ENCODE data around the gene OSR1. TPM values are rescaled to one million over a fixed set of nuclear protein-coding genes. Genes with fewer than 3 reads are reported as not detected.

OSR1 gene
- total and polyA plus RNA-seq, 4 donors = 0.14 to 0.70 (median 0.17) TPM; not detected in 1

DNA sequence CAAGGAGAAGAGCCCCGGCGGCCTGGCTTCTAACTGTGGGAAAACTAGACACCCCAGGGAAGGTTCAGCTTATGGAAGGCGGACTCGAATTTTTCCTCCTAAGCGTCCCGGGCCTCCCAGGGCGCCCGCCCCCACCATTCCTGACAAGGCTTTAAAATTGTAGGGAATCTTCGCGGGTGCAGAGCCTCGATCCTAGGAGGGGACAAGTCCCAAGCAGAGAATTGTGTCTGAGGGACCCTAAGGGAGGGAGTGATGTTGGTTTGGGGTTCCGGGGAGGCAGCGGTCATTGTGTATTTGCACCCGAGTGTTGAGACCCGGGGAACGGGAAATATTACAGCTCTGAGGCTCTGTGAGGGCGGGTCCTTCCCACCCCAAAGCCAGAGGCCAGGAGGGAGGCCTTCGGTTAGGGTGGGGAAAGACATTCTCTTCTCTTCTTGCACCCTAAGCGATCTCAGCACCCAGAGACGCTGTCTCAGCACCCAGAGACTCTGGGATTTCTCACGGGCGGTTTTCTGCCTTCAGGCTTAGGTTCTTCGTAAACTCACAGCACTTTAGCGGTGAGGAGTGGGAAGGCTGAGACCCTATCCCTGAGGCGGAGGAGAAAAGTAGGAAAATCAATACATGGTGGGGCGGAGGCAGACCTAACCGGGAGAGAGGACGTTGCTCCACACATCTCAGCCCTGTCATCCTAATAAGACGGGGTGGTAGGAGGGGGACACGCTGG, 7.6 kb downstream of the OSR1 start:
- TF ChIP-seq RXRA (IDR thresholded peaks at IDR 0.05) = no peak
- TF ChIP-seq TAF1 (conservative IDR thresholded peaks at IDR 0.05) = no peak
- no peak for TF ChIP-seq NR2F2 (IDR thresholded peaks at IDR 0.05)
- no peak for TF ChIP-seq EGR1 (IDR thresholded peaks at IDR 0.05; ENCODE audit: low read depth in 2 of 2)
- TF ChIP-seq, protein P1, sequence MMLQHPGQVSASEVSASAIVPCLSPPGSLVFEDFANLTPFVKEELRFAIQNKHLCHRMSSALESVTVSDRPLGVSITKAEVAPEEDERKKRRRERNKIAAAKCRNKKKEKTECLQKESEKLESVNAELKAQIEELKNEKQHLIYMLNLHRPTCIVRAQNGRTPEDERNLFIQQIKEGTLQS (IDR thresholded peaks at IDR 0.05) = no peak
- TF ChIP-seq FOXA2 (IDR thresholded peaks at IDR 0.05) = no peak
- no peak for TF ChIP-seq HNF4A (conservative IDR thresholded peaks at IDR 0.05)
- TF ChIP-seq JUND (IDR thresholded peaks at IDR 0.05) = no peak
- TF ChIP-seq SP1 (IDR thresholded peaks at IDR 0.05) = no peak
- TF ChIP-seq, protein P2, sequence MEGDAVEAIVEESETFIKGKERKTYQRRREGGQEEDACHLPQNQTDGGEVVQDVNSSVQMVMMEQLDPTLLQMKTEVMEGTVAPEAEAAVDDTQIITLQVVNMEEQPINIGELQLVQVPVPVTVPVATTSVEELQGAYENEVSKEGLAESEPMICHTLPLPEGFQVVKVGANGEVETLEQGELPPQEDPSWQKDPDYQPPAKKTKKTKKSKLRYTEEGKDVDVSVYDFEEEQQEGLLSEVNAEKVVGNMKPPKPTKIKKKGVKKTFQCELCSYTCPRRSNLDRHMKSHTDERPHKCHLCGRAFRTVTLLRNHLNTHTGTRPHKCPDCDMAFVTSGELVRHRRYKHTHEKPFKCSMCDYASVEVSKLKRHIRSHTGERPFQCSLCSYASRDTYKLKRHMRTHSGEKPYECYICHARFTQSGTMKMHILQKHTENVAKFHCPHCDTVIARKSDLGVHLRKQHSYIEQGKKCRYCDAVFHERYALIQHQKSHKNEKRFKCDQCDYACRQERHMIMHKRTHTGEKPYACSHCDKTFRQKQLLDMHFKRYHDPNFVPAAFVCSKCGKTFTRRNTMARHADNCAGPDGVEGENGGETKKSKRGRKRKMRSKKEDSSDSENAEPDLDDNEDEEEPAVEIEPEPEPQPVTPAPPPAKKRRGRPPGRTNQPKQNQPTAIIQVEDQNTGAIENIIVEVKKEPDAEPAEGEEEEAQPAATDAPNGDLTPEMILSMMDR (IDR thresholded peaks at IDR 0.05; ENCODE audit: low read depth, low read length, missing input control) = no peak
- TF ChIP-seq FOXA1 (IDR thresholded peaks at IDR 0.05) = no peak
- no peak for TF ChIP-seq HNF4G (IDR thresholded peaks at IDR 0.05)
- no peak for TF ChIP-seq GABPA (IDR thresholded peaks at IDR 0.05 in 1 of 2, conservative IDR thresholded peaks at IDR 0.05 in 1 of 2)
- TF ChIP-seq RAD21 (IDR thresholded peaks at IDR 0.05) = no peak
- TF ChIP-seq, protein P3, sequence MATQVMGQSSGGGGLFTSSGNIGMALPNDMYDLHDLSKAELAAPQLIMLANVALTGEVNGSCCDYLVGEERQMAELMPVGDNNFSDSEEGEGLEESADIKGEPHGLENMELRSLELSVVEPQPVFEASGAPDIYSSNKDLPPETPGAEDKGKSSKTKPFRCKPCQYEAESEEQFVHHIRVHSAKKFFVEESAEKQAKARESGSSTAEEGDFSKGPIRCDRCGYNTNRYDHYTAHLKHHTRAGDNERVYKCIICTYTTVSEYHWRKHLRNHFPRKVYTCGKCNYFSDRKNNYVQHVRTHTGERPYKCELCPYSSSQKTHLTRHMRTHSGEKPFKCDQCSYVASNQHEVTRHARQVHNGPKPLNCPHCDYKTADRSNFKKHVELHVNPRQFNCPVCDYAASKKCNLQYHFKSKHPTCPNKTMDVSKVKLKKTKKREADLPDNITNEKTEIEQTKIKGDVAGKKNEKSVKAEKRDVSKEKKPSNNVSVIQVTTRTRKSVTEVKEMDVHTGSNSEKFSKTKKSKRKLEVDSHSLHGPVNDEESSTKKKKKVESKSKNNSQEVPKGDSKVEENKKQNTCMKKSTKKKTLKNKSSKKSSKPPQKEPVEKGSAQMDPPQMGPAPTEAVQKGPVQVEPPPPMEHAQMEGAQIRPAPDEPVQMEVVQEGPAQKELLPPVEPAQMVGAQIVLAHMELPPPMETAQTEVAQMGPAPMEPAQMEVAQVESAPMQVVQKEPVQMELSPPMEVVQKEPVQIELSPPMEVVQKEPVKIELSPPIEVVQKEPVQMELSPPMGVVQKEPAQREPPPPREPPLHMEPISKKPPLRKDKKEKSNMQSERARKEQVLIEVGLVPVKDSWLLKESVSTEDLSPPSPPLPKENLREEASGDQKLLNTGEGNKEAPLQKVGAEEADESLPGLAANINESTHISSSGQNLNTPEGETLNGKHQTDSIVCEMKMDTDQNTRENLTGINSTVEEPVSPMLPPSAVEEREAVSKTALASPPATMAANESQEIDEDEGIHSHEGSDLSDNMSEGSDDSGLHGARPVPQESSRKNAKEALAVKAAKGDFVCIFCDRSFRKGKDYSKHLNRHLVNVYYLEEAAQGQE (IDR thresholded peaks at IDR 0.05) = no peak
- TF ChIP-seq, protein P4, sequence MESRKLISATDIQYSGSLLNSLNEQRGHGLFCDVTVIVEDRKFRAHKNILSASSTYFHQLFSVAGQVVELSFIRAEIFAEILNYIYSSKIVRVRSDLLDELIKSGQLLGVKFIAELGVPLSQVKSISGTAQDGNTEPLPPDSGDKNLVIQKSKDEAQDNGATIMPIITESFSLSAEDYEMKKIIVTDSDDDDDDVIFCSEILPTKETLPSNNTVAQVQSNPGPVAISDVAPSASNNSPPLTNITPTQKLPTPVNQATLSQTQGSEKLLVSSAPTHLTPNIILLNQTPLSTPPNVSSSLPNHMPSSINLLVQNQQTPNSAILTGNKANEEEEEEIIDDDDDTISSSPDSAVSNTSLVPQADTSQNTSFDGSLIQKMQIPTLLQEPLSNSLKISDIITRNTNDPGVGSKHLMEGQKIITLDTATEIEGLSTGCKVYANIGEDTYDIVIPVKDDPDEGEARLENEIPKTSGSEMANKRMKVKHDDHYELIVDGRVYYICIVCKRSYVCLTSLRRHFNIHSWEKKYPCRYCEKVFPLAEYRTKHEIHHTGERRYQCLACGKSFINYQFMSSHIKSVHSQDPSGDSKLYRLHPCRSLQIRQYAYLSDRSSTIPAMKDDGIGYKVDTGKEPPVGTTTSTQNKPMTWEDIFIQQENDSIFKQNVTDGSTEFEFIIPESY (IDR thresholded peaks at IDR 0.05) = no peak
- H3K9me3 ChIP-seq (ENCODE audit: control insufficient read depth in 4 of 4, low read length in 3 of 4) = no peaks in the 10 kb centered on the region
- H3K4me3 ChIP-seq (ENCODE audit: low read depth in 1 of 3, low read length in 3 of 3) = peak overlapping the region in 1 of 3 donors; percentile 39
- H3K36me3 ChIP-seq (ENCODE audit: control insufficient read depth in 4 of 4, insufficient read depth in 3 of 4, low read depth in 1 of 4, low read length in 3 of 4) = no peaks in the 10 kb centered on the region
- H3K27me3 ChIP-seq (ENCODE audit: control insufficient read depth in 4 of 4, insufficient read depth in 4 of 4, low read length in 3 of 4) = peaks cover 4 to 25% (median 12%) of the 10 kb centered on the region in 4 donors
- H3K4me1 ChIP-seq (ENCODE audit: control insufficient read depth in 4 of 4, insufficient read depth in 4 of 4, low read length in 3 of 4) = peaks cover 7 to 34% (median 22%) of the 10 kb centered on the region in 4 donors
- 18% methylated on average over 30 of the region's 30 CpGs for WGBS
- no peak overlapping the region for H3K9ac ChIP-seq (ENCODE audit: low read depth in 1 of 2, low read length in 2 of 2)
- H3K27ac ChIP-seq (ENCODE audit: low read depth in 1 of 2, low read length in 2 of 2) = no peak overlapping the region
- DNase-seq (ENCODE audit: low spot score) = no peak
